Testis (tissue), 2 donors: ENCODE data around the gene KCNC2.

ENCODE experiments used
- CTCF ChIP-seq, 3 experiments: fragments of 450-650 bp in 2 of 3; fragments of 200-600 bp in 1 of 3; sonication (generic) in 1 of 3; IDR thresholded peaks; one replicate each; pipeline ENCODE4 v1.5.1; 2016 to 2019; ENCODE audit warnings: antibody characterized with exemption in 3 of 3, mild to moderate bottlenecking in 2 of 3, moderate library complexity in 1 of 3
- POLR2A ChIP-seq: fragments of 450-650 bp; IDR thresholded peaks from one replicate; pipeline ENCODE4 v1.6.1; 2017; ENCODE audit warnings: antibody characterized with exemption, mild to moderate bottlenecking, moderate library complexity

GRCh38 chr12:75116646-75117198 lies 92.9 kb downstream of the KCNC2 start:
- TF ChIP-seq CTCF (IDR thresholded peaks at IDR 0.05) (no peak), POLR2A (no peak)
